ENCODE measurements around the gene MEGF11. TPM values are rescaled to one million over a fixed set of nuclear protein-coding genes. Genes with fewer than 3 reads are reported as not detected.

MEGF11 gene
- total RNA-seq, 1 experiment from 2014 or later: 2.3 TPM

- no peak overlapping the region for H3K4me3 ChIP-seq (replicated peaks in 1 of 2; ENCODE audit: low read depth in 1 of 2, low read length in 2 of 2)
- H3K27me3 ChIP-seq (ENCODE audit: insufficient read depth, low read length): peaks cover 7% of the 10 kb centered on the region; the same call in 1 of the 2 replicates
- ChIA-PET POLR2A (no interaction called here), RAD21 (ENCODE audit: low non-redundant PET in 1 of 2, low total read pairs in 2 of 2, uncharacterized antibody in 2 of 2, unreplicated experiment in 2 of 2) (no interaction called here), CTCF (no interaction called here)
- TF ChIP-seq CBX3 (IDR thresholded peaks at IDR 0.05; ENCODE audit: low read depth): no peak
- H3K9ac ChIP-seq (ENCODE audit: low read length): no peak overlapping the region
- H3K4me1 ChIP-seq (ENCODE audit: control insufficient read depth in 1 of 2, insufficient read depth in 2 of 2, low read length in 2 of 2): no peaks in the 10 kb centered on the region
- H2AFZ ChIP-seq (ENCODE audit: low read depth, low read length, poor library complexity, severe bottlenecking): no peak overlapping the region
- no peaks in the 10 kb centered on the region for H3K36me3 ChIP-seq (ENCODE audit: control insufficient read depth in 1 of 2, insufficient read depth in 2 of 2, low read length in 2 of 2)
- intact Hi-C loops (cut with micrococcal nuclease): no loop called here
- BruUV-seq (replicated peaks): no TSS peak
- DNase-seq (ENCODE audit: low read depth, low spot score) (no peak), ATAC-seq (no peak)
- H3K27ac ChIP-seq (ENCODE audit: low read depth, low read length): no peak overlapping the region
- no peaks in the 10 kb centered on the region for H3K9me2 ChIP-seq (ENCODE audit: insufficient read depth)
- H4K20me1 ChIP-seq (ENCODE audit: insufficient read depth): no peaks in the 10 kb centered on the region
- no peaks in the 10 kb centered on the region for H3K9me3 ChIP-seq (ENCODE audit: control insufficient read depth in 1 of 2, insufficient read depth in 1 of 2, low read depth in 1 of 2, low read length in 2 of 2)
- H3K79me2 ChIP-seq (ENCODE audit: insufficient read depth, low read length): no peaks in the 10 kb centered on the region
- no peak overlapping the region for H3K4me2 ChIP-seq (ENCODE audit: low read length)
These were observed 150.3 kb downstream of the MEGF11 start for GRCh38 chr15:66103293-66103590.

- no peak for TF ChIP-seq ZNF274 (IDR thresholded peaks at IDR 0.05; ENCODE audit: low read depth, low read length)
- no peak for TF ChIP-seq ELF1 (IDR thresholded peaks at IDR 0.05; ENCODE audit: borderline replicate concordance, low read depth)
- no peak for TF ChIP-seq EGR1 (IDR thresholded peaks at IDR 0.05; ENCODE audit: low read depth)
- no peak for TF ChIP-seq SP1 (IDR thresholded peaks at IDR 0.05; ENCODE audit: low read depth)
- TF ChIP-seq POLR2A (IDR thresholded peaks at IDR 0.05; ENCODE audit: borderline replicate concordance, extremely low read depth, insufficient read depth, insufficient read length): no peak
- no peak for TF ChIP-seq RAD21 (IDR thresholded peaks at IDR 0.05; ENCODE audit: low read depth)
- no peak for TF ChIP-seq REST (IDR thresholded peaks at IDR 0.05; ENCODE audit: low read depth)
- no peak for TF ChIP-seq CBX3 (IDR thresholded peaks at IDR 0.05; ENCODE audit: low read depth)
- Histone ChIP-seq H3K4me2 (ENCODE audit: low read length) (no peak overlapping the region), H3K27ac (ENCODE audit: low read depth, low read length) (no peak overlapping the region), H3K79me2 (ENCODE audit: insufficient read depth, low read length) (no peaks in the 10 kb centered on the region), H3K9ac (ENCODE audit: low read length) (no peak overlapping the region), H3K4me3 (replicated peaks in 1 of 2; ENCODE audit: low read depth in 1 of 2, low read length in 2 of 2) (no peak overlapping the region), H4K20me1 (ENCODE audit: insufficient read depth) (no peaks in the 10 kb centered on the region), H2AFZ (ENCODE audit: low read depth, low read length, poor library complexity, severe bottlenecking) (no peak overlapping the region), H3K4me1 (ENCODE audit: control insufficient read depth in 1 of 2, insufficient read depth in 2 of 2, low read length in 2 of 2) (no peaks in the 10 kb centered on the region), H3K9me3 (ENCODE audit: control insufficient read depth in 1 of 2, insufficient read depth in 1 of 2, low read depth in 1 of 2, low read length in 2 of 2) (no peaks in the 10 kb centered on the region), H3K9me2 (ENCODE audit: insufficient read depth) (no peaks in the 10 kb centered on the region), H3K36me3 (ENCODE audit: control insufficient read depth in 1 of 2, insufficient read depth in 2 of 2, low read length in 2 of 2) (no peaks in the 10 kb centered on the region), H3K27me3 (ENCODE audit: insufficient read depth, low read length) (peaks cover 2% of the 10 kb centered on the region; the same call in 1 of the 2 replicates)
- ATAC-seq (no peak), DNase-seq (ENCODE audit: low read depth, low spot score) (no peak)
- CTCF ChIA-PET: no interaction called here
- POLR2A ChIA-PET: no interaction called here
- no TSS peak for BruUV-seq (replicated peaks)
- intact Hi-C loops (cut with micrococcal nuclease): no loop called here
- RAD21 ChIA-PET (ENCODE audit: low non-redundant PET in 1 of 2, low total read pairs in 2 of 2, uncharacterized antibody in 2 of 2, unreplicated experiment in 2 of 2): no interaction called here
These were observed 150.8 kb downstream of the MEGF11 start for GRCh38 chr15:66102563-66103292.
